H4 (cell line): Measurements from ENCODE around the gene LRRC4. TPM values are rescaled to one million over a fixed set of nuclear protein-coding genes. Genes with fewer than 3 reads are reported as not detected.

Experiments
- DNase-seq: peaks from one replicate; pipeline ENCODE4 v3.0.0-alpha.2; 2015; ENCODE audit warnings: low spot score
- total RNA-seq: library from RNA; depleted of rRNA; stranded (reverse); fragments of >200 nt; shearing (Covaris generic); gene quantifications from 2 replicates; pipeline ENCODE4 v1.2.3, GENCODE V29; 2014

Gene LRRC4
- total RNA-seq, 1 experiment from 2014 or later: not detected

- DNase-seq: no peak
Measured at GRCh38 chr7:128059143-128059988, 28.1 kb upstream of the LRRC4 start.

DNA sequence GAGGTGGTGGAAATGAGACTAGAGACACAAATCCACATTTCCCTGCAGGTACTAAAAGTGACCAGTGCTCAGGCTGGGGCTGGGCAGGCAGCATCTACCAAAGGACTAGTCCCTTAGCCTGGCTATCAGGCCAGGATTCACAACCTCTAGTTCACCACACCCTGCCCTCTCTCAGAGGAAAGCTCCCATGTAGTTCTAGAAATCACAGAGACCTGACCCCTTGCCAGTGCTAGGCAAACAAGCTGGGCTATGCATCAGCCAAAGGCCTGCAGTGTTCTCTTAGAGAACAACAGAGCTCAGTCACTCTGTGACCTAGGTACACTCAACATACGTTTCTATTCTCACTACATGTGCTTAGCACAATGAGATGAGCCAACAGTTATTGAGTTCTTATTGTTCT is 26.7 kb upstream of the LRRC4 start:
- no peak for DNase-seq

DNA sequence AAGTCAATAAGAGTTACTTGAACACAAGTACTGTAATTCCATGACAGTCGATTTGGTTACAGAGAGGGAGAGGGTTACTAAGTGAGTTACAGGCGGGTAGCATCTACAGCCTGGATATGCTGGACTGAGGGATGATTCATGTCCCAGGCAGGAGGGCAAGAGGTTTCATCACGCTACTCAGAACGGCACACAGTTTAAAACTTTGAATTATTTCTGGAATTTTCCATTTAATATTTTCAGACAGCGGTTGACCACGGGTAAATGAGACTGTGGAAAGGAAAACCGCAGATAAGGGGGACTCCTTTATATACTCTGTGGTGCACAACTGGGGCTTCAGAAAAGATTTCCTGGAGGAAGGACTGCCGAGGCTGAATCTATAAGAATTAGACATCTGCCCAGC is 25.7 kb upstream of the LRRC4 start:
- DNase-seq: peak; percentile 23

DNA sequence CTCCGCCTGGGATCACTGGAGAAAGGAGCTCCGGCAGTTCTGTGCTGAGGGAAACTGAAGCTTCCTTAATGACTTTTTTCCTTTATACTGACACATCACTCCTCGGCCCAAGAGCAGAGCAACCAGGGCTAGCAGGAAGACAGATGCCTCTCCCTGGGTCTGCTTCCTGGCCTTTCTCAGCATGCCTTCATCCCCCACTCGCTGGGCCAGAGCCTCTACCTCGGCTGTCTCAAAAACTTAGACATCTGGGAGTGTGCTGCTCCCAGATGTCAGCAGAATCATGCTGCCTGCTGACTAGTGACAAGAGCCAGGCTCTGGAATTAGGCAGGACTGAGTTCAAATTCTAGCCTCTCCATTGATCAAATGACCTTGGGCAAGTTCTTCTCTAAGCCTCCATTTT is 24.4 kb upstream of the LRRC4 start:
- DNase-seq: no peak

GRCh38 chr7:128054511-128054910 is 23.3 kb upstream of the LRRC4 start:
- no peak for DNase-seq

DNA sequence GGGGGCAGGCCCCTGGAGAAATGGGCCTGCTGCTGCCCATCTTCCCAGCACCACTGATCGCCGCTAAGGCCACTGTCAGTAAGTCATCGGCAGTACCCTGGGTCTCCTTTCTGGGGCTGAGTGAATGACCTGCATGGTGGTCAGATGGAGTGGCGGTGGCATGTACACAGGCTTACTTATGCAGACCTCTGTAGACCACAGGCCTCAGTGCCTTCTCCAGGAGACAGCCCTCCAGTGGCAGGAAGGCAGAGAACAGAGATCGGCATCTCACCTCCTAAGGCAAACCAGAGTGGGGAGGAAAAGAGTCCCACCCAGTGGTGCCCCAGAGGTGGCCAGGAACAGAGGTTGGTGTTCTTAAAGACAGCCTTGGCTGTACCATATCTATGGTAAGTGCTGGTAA is 22.8 kb upstream of the LRRC4 start:
- DNase-seq: no peak

DNA sequence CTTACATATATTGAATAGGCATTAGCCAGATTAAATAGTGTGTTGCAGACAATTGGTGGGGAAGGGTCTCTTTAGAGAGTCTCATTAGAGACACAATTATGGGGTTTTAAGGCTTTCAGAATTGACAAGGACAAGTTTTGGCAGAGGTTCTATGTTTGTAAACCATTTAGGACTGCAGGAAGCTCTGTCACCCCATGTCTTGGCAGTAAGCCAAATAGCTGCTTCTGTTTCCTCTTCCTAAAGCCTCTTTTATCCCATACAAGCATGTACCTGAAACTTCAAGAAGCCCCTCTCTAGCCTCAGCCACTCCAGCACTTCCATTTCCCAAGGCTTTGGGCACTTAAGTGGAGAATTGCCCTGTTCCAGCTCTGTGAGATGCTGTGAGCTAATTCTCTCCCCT is 21.8 kb upstream of the LRRC4 start:
- DNase-seq: peak; percentile 34

DNA sequence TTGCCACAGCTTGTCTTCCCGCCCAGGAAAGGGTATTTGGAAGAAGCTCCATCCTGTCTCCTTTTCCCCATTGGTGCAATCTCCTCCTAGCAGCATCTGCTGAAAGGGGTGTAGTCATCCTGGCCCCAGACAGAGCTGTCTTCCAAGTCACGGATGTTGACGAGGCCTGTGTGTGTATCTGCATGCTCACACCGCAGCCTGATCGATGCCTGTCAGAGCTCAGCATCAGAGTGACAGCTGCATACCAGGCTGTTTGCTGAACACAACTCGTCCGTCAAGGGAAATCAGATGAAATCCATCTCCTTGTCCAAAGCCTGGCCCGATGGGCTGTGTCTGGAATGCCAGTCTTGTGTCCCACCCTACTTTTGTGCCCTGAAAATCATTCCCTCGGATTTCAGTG is 21.2 kb upstream of the LRRC4 start:
- no peak for DNase-seq

DNA sequence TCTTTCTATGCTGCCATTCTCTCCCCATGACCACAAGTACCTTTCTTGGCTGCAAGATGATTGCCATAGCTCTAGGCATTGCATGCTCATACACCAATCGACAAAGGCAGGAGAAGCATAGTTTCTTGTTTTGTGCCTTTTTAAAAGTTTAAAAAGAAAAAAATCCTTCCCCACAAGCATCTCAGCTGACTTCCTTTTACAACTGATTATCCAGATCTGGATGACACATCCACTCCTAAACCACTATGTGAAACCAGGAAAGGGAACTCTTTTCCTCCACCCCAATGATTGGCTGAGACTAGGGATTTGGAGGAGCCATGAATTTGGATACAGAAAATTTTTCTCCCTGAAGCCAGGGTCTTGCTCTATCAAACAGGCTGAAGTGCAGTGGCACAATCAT is 14.5 kb upstream of the LRRC4 start:
- no peak for DNase-seq

DNA sequence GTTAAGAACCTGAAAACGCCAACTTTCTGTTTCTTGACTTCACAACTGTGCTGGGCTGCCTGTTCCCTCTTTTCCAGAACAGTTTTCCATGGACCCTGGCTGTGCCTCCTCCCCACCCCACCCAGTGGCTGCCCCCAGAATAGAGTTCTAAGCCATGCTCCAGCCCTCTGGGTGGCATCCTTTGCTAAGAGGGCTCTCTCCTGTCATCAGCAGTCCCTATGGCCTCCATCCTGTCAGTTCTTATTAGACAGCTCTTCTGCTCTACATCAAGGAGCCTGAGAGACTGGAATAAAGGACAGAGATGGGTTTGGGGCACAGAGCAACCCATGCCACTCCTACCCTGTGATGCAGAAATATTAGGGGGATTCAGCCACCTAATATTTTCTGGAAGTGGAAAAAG is 13.9 kb upstream of the LRRC4 start:
- no peak for DNase-seq

- no peak for DNase-seq
Measured at GRCh38 chr7:128044064-128044463, 12.8 kb upstream of the LRRC4 start.

GRCh38 chr7:128042012-128042411 is 10.8 kb upstream of the LRRC4 start:
- no peak for DNase-seq

DNA sequence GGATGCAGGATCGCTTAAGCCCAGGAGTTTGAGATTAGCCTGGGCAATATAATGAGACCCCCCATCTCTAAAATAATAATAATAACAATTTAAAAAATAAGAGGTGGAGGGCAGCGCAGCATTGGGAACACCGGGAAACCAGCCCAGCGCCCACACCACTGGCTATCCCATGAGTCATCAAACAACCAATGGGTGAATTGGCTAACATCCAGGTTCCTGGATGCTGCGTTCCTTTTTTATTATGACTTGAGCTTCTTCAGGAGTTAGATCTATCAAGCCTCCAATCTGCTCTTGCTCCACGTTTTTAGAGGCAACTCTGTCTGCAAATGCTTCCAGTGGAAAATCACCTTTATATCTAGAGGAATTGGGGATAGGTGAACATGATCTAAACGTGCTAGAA is 10.0 kb upstream of the LRRC4 start:
- peak; percentile 58 for DNase-seq

DNA sequence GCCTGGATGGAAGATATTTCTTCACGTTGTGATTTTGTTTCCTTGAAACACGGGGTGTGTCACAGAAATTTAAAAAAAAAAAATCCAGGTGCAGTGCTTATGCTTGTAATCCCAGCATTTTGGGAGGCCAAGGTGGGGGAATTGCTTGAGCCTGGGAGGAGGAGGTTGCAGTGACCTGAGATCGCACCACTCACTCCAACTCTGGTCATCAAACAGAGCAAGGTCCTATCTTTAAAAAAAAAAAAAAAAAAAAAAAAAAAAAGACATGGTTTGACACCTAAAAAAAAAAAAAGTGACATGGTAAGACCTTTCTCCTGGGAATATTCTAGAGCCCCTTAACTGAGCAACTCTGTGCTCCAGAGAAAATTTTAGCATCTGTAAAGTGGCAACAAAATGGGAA is 9.0 kb upstream of the LRRC4 start:
- DNase-seq: no peak

GRCh38 chr7:128039544-128039953 is 8.3 kb upstream of the LRRC4 start:
- DNase-seq: no peak

- no peak for DNase-seq
Measured at GRCh38 chr7:128037880-128038619, 6.8 kb upstream of the LRRC4 start.

DNA sequence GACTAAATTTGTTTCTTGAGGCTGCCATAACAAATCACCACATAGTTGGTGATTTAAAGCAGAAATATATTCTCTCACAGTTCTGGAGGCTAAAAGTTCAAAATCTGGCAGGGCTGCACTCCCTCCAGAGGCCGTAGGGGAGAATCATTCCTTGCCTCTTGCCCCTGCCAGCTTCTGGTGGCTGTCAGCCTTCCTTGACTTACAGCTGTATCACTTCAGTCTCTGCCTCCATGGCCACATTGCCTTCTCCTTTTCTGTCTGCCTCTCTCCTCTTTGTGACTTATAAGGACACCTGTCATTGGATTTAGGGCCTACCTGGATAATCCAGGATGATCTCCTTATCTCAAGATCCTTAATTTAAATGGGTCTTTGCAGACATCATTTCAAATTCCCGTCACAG is 5.8 kb upstream of the LRRC4 start:
- DNase-seq: no peak

DNA sequence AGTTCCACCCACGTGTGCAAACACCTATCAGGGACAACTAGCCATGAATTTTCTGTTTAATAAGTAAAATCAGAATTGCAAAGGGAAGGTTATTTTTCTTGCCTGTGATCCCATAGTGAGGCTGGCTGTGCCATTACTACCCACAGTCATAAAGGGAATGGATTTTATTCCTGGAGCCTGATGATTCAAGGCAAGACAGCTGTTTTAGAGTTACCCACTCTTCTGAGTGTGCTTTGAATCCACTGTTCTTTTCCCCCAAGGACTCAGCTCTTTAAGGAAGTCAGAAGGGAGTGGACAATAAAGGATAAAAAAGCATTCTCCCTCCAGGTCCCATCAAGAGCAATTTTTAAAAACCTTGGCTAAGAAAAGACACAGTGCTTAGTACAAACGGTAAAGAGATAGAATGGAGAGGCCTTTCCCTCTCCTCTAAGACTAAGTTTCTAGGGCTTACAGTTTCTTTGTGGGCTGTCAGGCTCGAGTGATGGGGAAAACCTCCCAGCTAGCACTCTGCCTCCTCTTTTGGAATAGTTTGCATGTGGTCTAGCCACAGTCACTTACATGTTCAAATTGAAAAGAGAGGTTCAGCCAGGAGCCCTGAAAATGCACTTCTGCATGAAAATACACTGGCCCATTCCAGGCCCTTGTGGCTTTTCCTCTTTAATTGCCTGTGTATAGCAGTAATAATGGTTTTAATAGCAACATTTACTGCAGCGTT is 5.1 kb upstream of the LRRC4 start:
- no peak for DNase-seq

DNA sequence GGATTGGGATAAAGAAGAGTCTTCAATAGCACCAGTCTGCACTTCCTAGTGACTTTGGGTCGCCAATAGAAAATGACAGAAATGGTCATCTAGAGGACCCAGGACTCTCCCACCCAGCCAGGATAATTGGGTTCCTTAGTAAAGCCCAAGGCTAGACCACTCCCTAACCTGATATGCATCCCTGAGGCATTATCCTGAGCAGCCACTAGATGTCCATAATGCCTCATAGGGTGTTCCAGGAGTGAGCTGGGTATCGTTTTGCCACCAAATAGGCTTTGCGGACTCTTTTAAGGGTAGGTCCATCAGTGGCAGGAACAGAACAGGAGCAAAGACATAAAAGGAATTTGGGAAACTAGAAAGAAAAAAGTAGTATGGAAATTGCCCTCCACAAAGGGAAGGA is 4.5 kb upstream of the LRRC4 start:
- DNase-seq: no peak

DNA sequence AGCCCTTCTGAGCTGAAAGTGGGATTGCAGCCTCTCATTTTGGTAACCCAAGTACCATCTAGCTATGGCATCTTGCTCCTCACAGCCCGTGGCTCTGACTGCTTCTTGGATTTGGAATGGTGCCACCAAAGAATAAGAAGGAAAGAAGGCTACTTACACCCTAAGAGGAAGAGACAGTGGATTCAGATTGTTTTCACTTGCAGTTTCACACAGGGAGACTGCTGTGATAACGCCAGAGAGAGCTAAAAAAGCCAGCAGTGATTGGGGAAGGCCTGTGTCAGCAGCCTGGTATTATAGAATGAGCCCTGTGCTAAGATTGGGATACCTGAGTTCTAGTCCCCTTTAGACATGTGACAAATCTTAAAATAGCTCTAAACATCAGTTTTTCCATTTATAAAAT is 3.6 kb upstream of the LRRC4 start:
- DNase-seq: no peak

DNA sequence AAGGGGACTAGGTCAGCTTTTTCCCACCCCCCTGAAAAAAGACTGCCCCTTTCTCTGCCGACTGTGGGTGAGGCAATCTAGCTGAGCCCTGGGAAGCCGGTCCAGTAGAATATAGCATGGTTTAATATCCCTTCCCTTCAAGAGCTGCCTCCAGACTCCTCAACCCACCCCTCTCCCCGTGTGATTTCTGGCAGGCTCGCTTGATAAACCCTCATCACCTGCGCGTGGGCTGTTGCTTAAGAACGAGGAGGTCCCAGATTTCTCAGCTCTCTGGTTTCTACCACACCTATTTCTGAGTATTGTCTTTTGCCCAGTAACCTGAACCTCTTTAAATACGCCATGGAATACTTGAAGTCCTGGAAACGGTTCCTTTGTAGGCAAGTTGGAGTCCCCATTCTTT is 2.0 kb upstream of the LRRC4 start:
- no peak for DNase-seq

DNA sequence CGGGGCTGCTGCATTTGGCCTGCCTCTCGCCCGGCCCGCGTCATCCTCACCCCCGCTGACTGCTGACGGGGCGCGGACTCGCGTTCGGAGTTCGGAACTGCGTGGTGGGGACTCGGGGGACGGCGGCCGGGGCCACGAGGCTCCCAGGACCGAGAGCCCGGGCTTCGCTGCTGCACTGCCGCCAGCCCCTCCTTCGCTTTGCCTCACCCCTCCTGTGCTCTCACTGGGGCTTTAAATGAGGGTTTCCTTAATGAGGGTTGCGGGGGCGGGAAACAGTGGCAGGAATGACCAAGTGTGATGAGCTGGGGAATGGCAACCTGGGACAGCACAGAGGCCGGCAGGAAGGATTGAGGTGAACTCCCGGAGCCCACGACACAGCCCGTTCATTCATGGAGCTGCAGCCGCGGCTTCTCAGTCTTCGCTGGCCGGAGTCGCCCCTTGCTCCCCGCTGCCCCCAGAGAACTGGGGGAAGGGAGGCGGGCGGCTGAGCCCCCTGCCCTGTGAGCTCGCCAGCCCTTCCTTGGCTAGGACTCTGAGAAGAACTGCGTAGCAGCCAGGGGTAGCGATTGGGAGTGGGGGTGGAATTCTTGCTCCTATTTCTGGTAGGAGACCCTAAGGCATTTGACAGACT is 1.5 kb upstream of the LRRC4 start:
- no peak for DNase-seq
